Mesodermal cell (in vitro differentiated cells): ENCODE data around the gene BORCS5.

Experiments
- H3K27ac ChIP-seq: 2 replicates; pipeline ENCODE4 v1.7.0; 2013; ENCODE audit warnings: mild to moderate bottlenecking, low read depth, low read length, moderate library complexity; ENCODE audit not compliant: severe bottlenecking
- H3K36me3 ChIP-seq: 2 replicates; pipeline ENCODE4 v1.7.1; 2013; ENCODE audit warnings: mild to moderate bottlenecking, low read length, moderate library complexity; ENCODE audit not compliant: control insufficient read depth, insufficient read depth
- H3K4me1 ChIP-seq: one replicate; pipeline ENCODE4 v1.7.1; 2013; ENCODE audit warnings: mild to moderate bottlenecking, low read length; ENCODE audit not compliant: insufficient read depth, control insufficient read depth, poor library complexity, severe bottlenecking
- H3K4me3 ChIP-seq: 2 replicates; pipeline ENCODE4 v1.7.0; 2013; ENCODE audit warnings: low read length, control low read depth, mild to moderate bottlenecking; ENCODE audit not compliant: insufficient read depth, poor library complexity, severe bottlenecking; ENCODE audit errors: extremely low read depth
- H3K9me3 ChIP-seq: 2 replicates; pipeline ENCODE4 v1.7.1; 2013; ENCODE audit warnings: mild to moderate bottlenecking, low read length, moderate library complexity; ENCODE audit not compliant: control insufficient read depth
- WGBS, 2 experiments: methylation state at CpG; one replicate each; pipeline ENCODE4 v1.1.5; 2013; ENCODE audit warnings: missing lambda C conversion rate in 2 of 2; ENCODE audit not compliant: insufficient coverage in 2 of 2; 5-methylcytosine and 5-hydroxymethylcytosine counted together

Gene BORCS5

GRCh38 chr12:12447236-12447635 is 90.4 kb downstream of the BORCS5 start:
- Histone ChIP-seq H3K4me3 (no peak overlapping the region), H3K36me3 (no peaks in the 10 kb centered on the region), H3K27ac (no peak overlapping the region), H3K4me1 (peaks cover 8% of the 10 kb centered on the region), H3K9me3 (no peaks in the 10 kb centered on the region)
- WGBS, 2 experiments = 85 to 90% methylated on average over 4 to 6 of the region's 8 CpGs

DNA sequence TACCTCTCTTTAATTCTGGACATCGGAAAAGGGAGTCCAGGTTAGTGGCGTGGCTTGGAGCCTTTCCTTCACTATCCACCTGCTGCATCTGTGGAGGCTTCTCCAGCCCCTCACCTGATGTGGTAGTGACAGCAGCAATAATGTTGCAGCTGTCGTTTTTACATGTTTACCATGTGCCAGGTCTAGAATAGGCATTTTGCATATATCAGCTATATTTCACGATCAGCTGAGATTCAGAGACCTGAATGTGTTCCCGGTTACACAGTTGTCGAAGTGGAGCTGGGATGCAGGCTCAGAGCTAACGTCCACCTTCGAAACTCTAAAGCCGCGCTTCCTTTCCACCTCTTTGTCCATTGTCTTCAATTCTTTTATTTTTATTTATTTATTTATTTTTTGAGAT is 91.0 kb downstream of the BORCS5 start:
- 88 to 89% methylated on average over 5 to 7 of the region's 10 CpGs for WGBS, 2 experiments
- Histone ChIP-seq H3K4me3 (no peak overlapping the region), H3K9me3 (no peaks in the 10 kb centered on the region), H3K27ac (no peak overlapping the region), H3K36me3 (no peaks in the 10 kb centered on the region), H3K4me1 (peaks cover 2% of the 10 kb centered on the region)

DNA sequence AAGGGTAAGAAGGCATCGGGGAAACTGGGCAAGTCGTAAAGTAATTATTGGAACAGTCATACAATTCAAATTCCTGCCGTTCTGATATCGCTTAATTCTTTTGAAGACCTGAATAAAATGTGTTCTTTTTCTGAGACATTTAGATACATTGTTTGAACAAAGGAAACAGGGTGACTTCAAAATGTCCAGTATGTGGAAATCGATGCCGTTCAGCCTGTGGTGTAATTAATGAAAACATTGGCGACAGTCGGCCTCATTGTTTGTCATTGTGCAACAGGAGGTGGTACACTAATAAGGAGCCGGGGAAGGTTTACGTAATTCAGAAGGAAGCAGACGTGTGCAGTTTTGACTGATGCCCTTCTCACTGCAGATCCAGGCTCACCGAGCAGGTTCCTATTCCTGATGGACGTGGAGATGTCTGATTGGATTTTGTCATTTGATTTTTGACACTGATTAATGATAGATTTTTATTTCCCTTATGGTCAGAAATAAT is 92.7 kb downstream of the BORCS5 start:
- Histone ChIP-seq H3K4me1 (no peaks in the 10 kb centered on the region), H3K4me3 (no peak overlapping the region), H3K27ac (no peak overlapping the region), H3K36me3 (no peaks in the 10 kb centered on the region), H3K9me3 (no peaks in the 10 kb centered on the region)
- 92 to 95% methylated on average over 9 to 11 of the region's 13 CpGs for WGBS, 2 experiments

DNA sequence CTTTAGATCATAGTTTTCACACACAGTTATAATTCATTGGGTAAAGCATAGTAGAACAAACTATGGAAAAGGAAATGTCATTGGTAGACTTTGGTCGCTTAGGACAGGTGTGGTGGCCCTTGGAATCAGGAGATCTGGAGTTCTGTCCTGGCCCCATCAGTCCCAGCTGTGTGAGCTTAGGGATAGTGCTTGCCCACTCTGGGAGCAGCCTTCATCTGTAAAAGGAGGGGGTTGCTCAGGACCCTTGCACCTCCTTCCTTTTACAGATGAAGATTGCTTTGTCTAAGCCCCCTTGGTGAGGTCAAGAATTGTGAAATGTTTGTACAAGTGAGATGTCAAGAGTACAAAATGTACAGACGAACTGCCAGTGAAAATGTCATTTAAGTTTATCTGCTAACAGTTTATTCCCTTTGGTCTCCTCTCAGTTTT is 93.2 kb downstream of the BORCS5 start:
- H3K4me3 ChIP-seq = no peak overlapping the region
- WGBS, 2 experiments = 86 to 90% methylated on average over 1 to 2 of the region's 2 CpGs
- H3K36me3 ChIP-seq = no peaks in the 10 kb centered on the region
- H3K4me1 ChIP-seq = no peaks in the 10 kb centered on the region
- no peak overlapping the region for H3K27ac ChIP-seq
- no peaks in the 10 kb centered on the region for H3K9me3 ChIP-seq

DNA sequence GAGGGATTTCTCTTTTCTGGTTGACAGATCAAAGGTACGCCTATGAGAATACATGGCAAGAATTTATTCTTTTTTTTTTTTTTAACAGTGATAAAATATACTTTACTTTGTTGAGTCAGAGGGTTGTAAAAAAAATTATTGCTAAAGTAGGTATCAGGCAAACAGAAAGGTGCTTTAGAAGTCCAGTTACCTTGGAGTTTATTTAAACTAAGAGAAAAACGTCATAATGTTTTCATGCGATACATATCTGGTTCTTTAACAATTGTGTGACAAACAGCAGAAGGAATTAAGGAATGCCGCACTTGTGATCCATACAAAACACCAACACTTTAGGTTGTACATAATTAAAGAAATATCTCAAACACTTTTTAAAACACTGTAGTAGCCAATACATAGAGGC is 94.2 kb downstream of the BORCS5 start:
- Histone ChIP-seq H3K27ac (no peak overlapping the region), H3K4me1 (no peaks in the 10 kb centered on the region), H3K4me3 (no peak overlapping the region), H3K9me3 (no peaks in the 10 kb centered on the region), H3K36me3 (no peaks in the 10 kb centered on the region)
- WGBS, 2 experiments = no CpG with 5 or more reads among the region's 4 CpGs

DNA sequence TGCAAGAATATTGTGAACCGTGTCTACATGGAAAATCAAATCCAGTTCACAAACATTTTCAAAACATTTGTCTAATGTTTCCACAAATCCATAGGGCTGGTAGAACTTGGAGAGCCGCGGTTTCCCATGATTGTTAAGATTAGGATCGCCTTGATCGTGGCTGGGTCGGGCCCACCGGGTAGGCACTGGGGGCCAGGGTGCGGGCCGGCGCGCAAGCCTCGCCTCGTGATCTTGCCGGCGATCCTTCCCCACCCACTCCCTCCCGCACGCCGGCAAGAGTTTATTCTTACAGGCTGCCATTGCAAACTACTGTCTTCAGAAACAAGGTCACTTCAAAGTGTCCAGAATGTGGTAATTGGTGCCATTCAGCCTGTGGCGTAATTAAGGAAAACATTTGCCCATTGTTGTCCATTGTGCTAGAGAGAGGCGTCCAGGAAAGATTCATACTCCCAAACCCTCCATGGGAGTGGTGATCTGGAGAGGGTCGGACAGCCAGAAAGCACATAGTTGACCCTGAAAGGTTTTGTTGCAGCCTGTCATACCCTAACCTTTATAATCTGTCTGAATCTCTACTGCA is 95.5 kb downstream of the BORCS5 start:
- H3K27ac ChIP-seq = no peak overlapping the region
- no peak overlapping the region for H3K4me3 ChIP-seq
- H3K36me3 ChIP-seq = no peaks in the 10 kb centered on the region
- no peaks in the 10 kb centered on the region for H3K9me3 ChIP-seq
- WGBS, 2 experiments = 89 to 93% methylated on average over 10 to 19 of the region's 21 CpGs
- H3K4me1 ChIP-seq = no peaks in the 10 kb centered on the region

DNA sequence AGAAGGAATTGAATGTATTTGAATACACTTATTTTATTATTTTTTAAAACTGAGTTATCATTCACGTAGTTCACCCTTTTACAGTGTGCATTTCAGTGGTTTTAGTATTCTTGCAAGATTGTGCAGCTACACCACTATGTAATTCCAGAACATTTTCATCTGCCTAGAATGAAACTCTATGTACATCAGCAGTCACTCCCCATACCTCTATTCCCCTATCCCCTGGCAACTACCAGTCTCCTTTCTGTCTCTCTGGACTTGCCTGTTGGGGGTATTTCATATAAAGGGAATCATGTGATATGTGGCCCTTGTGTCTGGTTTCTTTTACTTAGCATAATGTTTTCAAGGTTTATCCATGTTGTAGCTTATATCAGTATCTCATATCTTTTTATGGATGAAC is 96.8 kb downstream of the BORCS5 start:
- H3K4me3 ChIP-seq = no peak overlapping the region
- WGBS, 2 experiments = 100% methylated on average over 1 of the region's 1 CpG; no CpG with 5 or more reads in 1 of the 2 experiments
- H3K36me3 ChIP-seq = no peaks in the 10 kb centered on the region
- H3K4me1 ChIP-seq = no peaks in the 10 kb centered on the region
- H3K9me3 ChIP-seq = no peaks in the 10 kb centered on the region
- H3K27ac ChIP-seq = no peak overlapping the region

DNA sequence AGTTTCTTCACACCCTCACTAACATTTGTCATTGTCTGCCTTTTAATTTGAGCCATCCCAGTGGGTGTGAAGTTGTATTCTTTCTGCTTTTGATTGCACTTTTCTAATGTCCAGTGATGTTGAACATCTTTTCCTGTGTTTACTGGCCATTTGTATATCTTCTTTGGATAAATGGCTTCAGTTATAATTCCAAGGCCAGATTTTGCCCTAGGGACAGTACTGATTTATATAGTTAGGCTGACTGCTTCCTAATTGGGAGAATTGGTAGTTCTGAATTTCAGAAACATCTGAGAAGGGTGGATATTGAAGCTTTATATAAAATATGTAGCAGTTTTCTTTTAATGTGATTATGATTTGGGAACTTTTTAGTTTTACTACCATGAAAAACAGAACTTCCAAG is 97.4 kb downstream of the BORCS5 start:
- no peak overlapping the region for H3K27ac ChIP-seq
- no peaks in the 10 kb centered on the region for H3K4me1 ChIP-seq
- H3K4me3 ChIP-seq = no peak overlapping the region
- H3K9me3 ChIP-seq = no peaks in the 10 kb centered on the region
- H3K36me3 ChIP-seq = no peaks in the 10 kb centered on the region

DNA sequence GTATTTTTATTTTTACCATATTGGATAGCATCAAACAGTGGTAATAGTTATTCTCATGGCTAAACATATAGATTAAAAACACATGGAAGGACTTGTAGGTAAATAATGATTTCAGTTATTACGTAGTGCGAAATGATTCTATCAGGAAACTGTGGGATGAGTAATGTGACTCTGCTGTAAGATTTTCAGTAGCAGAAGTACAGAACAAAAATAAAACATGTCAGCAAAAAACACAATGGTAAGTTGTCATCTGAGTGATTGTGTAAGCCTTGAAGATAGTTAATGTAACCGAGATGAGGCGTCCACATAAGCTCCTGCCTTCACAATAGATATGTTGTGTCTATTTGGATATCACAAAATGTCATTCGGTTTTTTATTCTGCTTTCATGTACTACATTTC is 99.8 kb downstream of the BORCS5 start:
- H3K36me3 ChIP-seq = no peaks in the 10 kb centered on the region

GRCh38 chr12:12460935-12461922 is 104.4 kb downstream of the BORCS5 start:
- no peak overlapping the region for H3K27ac ChIP-seq
- no peaks in the 10 kb centered on the region for H3K9me3 ChIP-seq
- H3K4me3 ChIP-seq = no peak overlapping the region
- no peaks in the 10 kb centered on the region for H3K4me1 ChIP-seq
- WGBS, 2 experiments = 100% methylated on average over 5 of the region's 8 CpGs; no CpG with 5 or more reads in 1 of the 2 experiments
- no peaks in the 10 kb centered on the region for H3K36me3 ChIP-seq

More for the DNA sequence above, 99.8 kb downstream of the BORCS5 start:
- Histone ChIP-seq H3K27ac (no peak overlapping the region), H3K9me3 (no peaks in the 10 kb centered on the region), H3K4me1 (no peaks in the 10 kb centered on the region), H3K4me3 (no peak overlapping the region)
- 90% methylated on average over 2 of the region's 5 CpGs; no CpG with 5 or more reads in 1 of the 2 experiments for WGBS, 2 experiments

DNA sequence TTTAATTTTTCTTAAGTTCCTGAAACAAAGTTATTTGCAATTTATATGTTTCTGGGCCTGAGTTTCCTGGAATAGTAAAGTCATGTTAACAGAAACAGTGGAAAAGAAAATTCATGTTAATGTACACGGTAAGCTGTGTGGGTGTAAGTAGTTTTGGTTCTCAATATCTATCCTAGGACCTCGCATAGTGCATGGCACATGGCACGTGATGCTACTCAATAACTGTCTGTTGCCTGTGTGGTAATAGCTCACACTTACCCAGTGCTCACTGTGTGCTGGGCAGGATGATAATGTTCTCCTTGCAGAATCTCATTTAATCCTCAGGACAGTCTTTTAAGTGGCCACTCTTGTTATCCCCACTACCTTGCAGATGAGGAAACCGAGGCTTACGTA is 105.0 kb downstream of the BORCS5 start:
- no peaks in the 10 kb centered on the region for H3K36me3 ChIP-seq
- no peak overlapping the region for H3K27ac ChIP-seq
- no peak overlapping the region for H3K4me3 ChIP-seq
- no peaks in the 10 kb centered on the region for H3K9me3 ChIP-seq
- 80 to 100% methylated on average over 2 to 3 of the region's 5 CpGs for WGBS, 2 experiments
- H3K4me1 ChIP-seq = no peaks in the 10 kb centered on the region
